ENCODE data around the gene B4GALT4.
"Not testable (repeated sequence)": the region's sequence is repeated elsewhere in the genome, so short reads cannot be mapped to it uniquely, and the experiment has no call there.

DNA sequence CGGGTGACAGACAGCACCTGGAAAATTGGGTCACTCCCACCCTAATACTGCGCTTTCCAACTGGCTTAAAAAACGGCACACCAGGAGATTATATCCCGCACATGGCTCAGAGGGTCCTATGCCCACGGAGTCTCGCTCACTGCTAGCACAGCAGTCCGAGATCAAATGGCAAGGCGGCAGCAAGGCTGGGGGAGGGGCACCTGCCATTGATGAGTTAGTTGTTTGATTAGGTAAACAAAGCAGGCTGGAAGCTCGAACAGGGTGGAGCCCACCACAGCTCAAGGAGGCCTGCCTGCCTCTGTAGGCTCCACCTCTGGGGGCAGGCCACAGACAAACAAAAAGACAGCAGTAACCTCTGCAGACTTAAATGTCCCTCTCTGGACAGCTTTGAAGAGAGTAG is 75.9 kb downstream of the B4GALT4 start:
- TF ChIP-seq, protein P1, sequence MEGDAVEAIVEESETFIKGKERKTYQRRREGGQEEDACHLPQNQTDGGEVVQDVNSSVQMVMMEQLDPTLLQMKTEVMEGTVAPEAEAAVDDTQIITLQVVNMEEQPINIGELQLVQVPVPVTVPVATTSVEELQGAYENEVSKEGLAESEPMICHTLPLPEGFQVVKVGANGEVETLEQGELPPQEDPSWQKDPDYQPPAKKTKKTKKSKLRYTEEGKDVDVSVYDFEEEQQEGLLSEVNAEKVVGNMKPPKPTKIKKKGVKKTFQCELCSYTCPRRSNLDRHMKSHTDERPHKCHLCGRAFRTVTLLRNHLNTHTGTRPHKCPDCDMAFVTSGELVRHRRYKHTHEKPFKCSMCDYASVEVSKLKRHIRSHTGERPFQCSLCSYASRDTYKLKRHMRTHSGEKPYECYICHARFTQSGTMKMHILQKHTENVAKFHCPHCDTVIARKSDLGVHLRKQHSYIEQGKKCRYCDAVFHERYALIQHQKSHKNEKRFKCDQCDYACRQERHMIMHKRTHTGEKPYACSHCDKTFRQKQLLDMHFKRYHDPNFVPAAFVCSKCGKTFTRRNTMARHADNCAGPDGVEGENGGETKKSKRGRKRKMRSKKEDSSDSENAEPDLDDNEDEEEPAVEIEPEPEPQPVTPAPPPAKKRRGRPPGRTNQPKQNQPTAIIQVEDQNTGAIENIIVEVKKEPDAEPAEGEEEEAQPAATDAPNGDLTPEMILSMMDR (IDR thresholded peaks at IDR 0.05): not testable (repeated sequence)
- TF ChIP-seq POLR2A (IDR thresholded peaks at IDR 0.05): not testable (repeated sequence)
